Measurements from ENCODE around the gene PSMB10.

Gene PSMB10

GRCh38 chr16:67888331-67888730 lies 48.3 kb downstream of the PSMB10 start:
- no peak for DNase-seq

GRCh38 chr16:67886387-67886786 lies 50.3 kb downstream of the PSMB10 start:
- DNase-seq, result no peak

- DNase-seq, result no peak
Observed at GRCh38 chr16:67885976-67886375, 50.7 kb downstream of the PSMB10 start.

- no peak for DNase-seq
Observed at GRCh38 chr16:67885545-67885944, 51.1 kb downstream of the PSMB10 start.

GRCh38 chr16:67884684-67885083 lies 52.0 kb downstream of the PSMB10 start, which contains the start of gene NRN1L:
Gene NRN1L (plus strand): TSS chr16:67884885. CDS start chr16:67884904, 19 bp downstream.
- DNase-seq, result no peak

All from CD4-positive, alpha-beta T cell treated with Interleukin-10 for 1 hour (primary cell).